ENCODE measurements around the gene BBS9. TPM values are rescaled to one million over a fixed set of nuclear protein-coding genes. Genes with fewer than 3 reads are reported as not detected.

The BBS9 gene
- total RNA-seq, 1 donor from 2014 or later: 19.6 TPM

- TF ChIP-seq CTCF (IDR thresholded peaks at IDR 0.05): no peak
- ATAC-seq (no peak), DNase-seq (no peak)
- H3K36me3 ChIP-seq: no peaks in the 10 kb centered on the region
- no peaks in the 10 kb centered on the region for H3K4me1 ChIP-seq
- intact Hi-C loops (cut with DNase I): no loop called here
- H3K27ac ChIP-seq: no peak overlapping the region
- no peak overlapping the region for H3K4me3 ChIP-seq
- no peaks in the 10 kb centered on the region for H3K9me3 ChIP-seq
- H3K27me3 ChIP-seq: no peaks in the 10 kb centered on the region
Observed at GRCh38 chr7:33554576-33554975, 425.2 kb downstream of the BBS9 start.

DNA sequence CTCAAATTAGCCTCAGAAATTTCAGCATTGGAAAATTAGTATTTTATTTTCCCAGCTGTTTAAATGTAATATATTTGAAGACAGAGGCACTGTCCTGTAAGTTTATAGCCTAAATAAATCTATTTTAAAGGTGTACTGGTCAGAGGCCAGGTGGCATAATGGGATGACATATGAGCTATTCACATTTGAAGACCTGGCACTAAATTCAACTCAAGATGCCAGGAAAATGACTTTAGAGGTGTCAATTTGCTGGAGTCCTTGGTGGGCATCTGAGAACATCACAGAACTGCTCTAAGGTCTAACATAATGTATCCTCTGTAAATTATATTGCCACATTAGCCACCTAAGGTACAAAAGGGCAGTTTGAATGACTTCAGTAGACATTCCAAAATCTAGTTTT is 427.1 kb downstream of the BBS9 start:
- no peaks in the 10 kb centered on the region for H3K36me3 ChIP-seq
- intact Hi-C loops (cut with DNase I): no loop called here
- DNase-seq: no peak
- no peak for TF ChIP-seq CTCF (IDR thresholded peaks at IDR 0.05)
- no peak overlapping the region for H3K27ac ChIP-seq
- ATAC-seq: no peak
- no peak overlapping the region for H3K4me3 ChIP-seq
- H3K9me3 ChIP-seq: no peaks in the 10 kb centered on the region
- no peaks in the 10 kb centered on the region for H3K4me1 ChIP-seq
- no peaks in the 10 kb centered on the region for H3K27me3 ChIP-seq

DNA sequence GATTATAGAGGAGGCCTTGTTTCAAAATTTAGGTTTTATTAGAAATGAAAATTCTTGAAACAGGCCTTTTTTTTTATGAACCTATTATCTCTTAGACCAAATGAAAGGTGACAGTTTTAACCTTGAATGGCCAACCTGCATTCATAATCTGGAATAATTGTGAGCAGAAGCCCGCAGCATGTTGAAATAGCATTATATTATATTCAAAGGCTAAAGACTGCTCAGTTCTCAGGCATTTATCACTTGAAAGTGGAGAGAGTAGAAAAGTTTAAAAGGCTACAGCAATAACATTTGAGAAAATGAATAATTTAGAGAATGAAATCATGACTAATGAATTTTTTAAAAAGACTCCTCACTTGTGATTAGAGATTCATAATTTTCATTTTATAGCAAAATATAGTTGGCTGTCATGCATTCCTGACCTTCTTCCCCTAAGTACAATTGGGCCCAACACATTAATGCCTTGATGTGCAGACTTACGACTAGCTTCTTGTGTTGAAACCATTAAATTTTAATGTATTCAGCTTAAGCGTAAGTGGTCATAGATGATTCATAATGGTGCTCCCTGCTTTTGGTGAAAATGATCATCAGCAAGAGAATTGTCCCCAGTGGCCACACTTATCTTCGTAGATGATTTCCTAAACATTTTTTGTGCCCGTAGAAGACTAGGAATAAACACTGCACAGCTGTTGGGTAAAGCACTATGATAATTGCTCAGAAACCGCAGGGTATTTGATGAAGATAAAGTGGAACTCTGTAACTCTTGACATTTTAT is 429.4 kb downstream of the BBS9 start:
- Histone ChIP-seq H3K4me3 (no peak overlapping the region), H3K27me3 (no peaks in the 10 kb centered on the region), H3K9me3 (no peaks in the 10 kb centered on the region), H3K36me3 (no peaks in the 10 kb centered on the region), H3K27ac (no peak overlapping the region), H3K4me1 (no peaks in the 10 kb centered on the region)
- TF ChIP-seq CTCF (IDR thresholded peaks at IDR 0.05): no peak
- ATAC-seq: no peak
- no peak for DNase-seq
- intact Hi-C loops (cut with DNase I): no loop called here

- no peaks in the 10 kb centered on the region for H3K4me1 ChIP-seq
- no peak overlapping the region for H3K4me3 ChIP-seq
- no peak for ATAC-seq
- H3K36me3 ChIP-seq: no peaks in the 10 kb centered on the region
- TF ChIP-seq CTCF (IDR thresholded peaks at IDR 0.05): no peak
- intact Hi-C loops (cut with DNase I): no loop called here
- no peak overlapping the region for H3K27ac ChIP-seq
- no peak for DNase-seq
- H3K9me3 ChIP-seq: no peaks in the 10 kb centered on the region
- H3K27me3 ChIP-seq: no peaks in the 10 kb centered on the region
Observed at GRCh38 chr7:33559324-33559710, 430.0 kb downstream of the BBS9 start.

- Histone ChIP-seq H3K27ac (no peak overlapping the region), H3K9me3 (no peaks in the 10 kb centered on the region), H3K4me1 (no peaks in the 10 kb centered on the region), H3K36me3 (no peaks in the 10 kb centered on the region), H3K4me3 (no peak overlapping the region), H3K27me3 (no peaks in the 10 kb centered on the region)
- no peak for TF ChIP-seq CTCF (IDR thresholded peaks at IDR 0.05)
- no peak for DNase-seq
- no peak for ATAC-seq
- intact Hi-C loops (cut with DNase I): no loop called here
Observed at GRCh38 chr7:33562996-33563395, 433.6 kb downstream of the BBS9 start.

DNA sequence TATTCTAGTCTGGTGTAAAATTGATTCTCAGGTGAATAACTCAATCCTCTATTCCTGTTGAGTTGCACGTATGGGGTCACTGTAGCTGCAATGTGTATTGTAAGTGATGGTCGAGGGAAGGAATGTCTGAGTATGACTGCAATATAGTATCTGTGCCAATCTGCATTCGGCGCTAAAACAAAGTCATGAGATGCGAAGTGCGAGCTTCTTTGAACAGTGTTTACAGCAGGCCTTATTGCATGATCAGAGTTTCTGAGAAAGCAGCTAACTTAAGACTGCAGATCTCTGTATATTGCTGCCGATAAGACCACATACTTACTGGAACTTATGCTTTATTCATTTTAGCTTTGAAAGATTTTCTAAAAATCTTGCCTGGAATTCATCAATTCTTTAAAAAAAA is 434.3 kb downstream of the BBS9 start:
- ATAC-seq: no peak
- Histone ChIP-seq H3K27ac (no peak overlapping the region), H3K36me3 (no peaks in the 10 kb centered on the region), H3K4me3 (no peak overlapping the region), H3K4me1 (no peaks in the 10 kb centered on the region), H3K27me3 (no peaks in the 10 kb centered on the region), H3K9me3 (no peaks in the 10 kb centered on the region)
- DNase-seq: no peak
- TF ChIP-seq CTCF (IDR thresholded peaks at IDR 0.05): no peak
- intact Hi-C loops (cut with DNase I): no loop called here
